ENCODE data around the gene TENM4.
"Not testable (repeated sequence)": the region's sequence is repeated elsewhere in the genome, so short reads cannot be mapped to it uniquely, and the experiment has no call there.

TENM4 gene

DNA sequence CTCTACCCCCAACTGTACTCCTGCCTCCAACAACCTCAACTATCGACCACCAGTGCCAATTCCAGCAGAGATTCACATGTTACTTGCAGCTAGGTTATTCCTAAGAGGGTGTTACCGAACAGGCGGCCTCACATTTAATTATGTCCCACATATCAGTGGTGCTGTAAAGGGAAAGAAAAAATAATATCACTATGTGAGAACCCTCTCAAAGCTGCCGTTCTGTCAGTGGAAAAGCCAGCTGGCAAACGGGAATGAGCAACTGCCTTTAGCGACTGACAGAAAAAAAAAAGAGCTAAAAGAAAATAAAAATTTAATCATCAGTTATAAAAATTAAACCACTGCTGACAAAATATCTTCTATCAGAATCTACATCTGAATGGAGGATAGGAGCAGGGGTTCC, 595.3 kb downstream of the TENM4 start:
- DNase-seq (ENCODE audit: low read depth in 2 of 2), result no peak

DNA sequence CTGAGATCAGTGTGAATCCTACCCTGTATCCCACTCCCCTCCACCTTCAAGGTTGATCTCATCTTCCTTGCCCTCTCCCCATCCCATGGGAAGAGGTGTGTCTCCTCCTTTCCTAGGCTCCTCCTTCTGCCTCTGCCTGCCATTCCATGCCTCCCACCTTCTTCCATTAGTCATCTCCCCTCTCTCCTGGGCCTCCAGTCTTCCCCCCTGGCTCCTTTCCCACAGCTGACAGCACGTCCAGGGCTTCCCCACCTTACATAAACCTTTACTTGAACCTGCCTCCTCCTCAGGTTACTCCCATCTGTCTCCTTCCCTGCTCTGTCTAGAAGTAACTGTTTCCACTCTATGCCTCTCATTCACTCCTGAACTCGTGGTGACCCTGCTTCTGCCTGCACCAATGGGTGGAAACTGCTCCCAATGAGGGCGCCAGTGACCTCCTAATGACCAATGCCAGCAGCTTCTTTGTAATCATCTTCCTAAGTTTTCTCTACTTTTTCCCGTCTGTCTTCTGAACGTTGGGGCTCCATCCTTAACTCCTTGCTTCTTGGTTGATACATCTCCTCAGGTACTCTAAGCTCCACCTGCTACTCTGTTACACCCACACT, 599.3 kb downstream of the TENM4 start:
- DNase-seq (ENCODE audit: low read depth in 2 of 2), result no peak

DNA sequence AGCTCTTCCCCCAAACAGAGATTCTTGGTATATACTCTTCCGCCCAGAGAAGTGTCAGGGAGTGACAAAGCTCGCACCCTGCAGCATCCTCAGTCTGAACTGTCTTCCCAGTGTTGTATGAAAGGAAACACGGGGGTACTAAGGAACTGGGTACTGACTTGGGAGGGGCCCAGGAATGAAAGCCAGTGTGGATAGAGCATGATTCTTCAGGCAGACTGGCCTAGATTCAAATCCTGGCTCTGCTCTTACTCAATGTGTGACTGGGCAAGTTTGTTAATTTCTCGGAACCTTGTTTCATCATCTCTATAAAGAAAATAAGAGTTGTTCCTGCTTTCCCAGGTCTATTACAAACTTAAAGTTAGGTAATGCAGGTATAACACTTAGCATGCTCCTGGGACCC, 600.2 kb downstream of the TENM4 start:
- DNase-seq (ENCODE audit: low read depth in 2 of 2), result no peak

DNA sequence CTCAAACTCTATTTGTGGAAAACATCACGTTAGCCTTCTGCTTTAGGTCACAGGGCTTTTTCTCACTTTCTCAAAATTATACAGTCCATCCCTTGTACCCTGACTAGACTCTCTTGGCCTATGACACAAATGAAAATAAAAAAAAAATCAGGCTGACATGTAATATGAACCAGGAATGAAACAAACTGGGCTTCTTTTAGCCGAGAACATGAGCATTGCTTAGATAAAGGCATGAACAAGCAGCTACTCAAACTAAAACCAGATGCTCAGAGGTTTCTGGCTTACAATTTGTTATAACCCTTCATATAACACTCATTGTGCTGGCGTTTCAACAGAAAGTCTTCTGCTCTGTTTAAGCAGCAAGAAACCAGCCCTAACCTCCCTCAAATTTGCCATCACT, 600.6 kb downstream of the TENM4 start:
- DNase-seq (ENCODE audit: low read depth in 2 of 2), result no peak

DNA sequence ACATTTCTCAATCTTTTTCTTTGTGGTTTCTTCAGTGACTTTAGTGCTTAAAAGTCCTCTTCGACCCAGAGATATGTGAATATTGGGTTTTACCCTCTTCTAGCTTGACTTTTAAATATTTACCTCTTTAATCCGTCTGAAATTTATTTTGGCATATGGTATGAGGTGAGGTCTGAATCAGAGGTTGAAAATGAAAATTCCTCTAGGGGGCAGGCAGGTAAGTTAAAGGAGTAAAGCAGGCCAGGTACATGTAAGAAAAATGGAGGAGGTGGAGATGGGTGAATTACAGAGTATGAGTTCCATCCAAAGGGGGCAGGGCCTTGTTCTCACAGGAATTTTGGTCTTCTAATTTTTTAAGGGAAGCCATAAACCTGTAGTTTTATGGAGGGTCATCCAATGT, 602.4 kb downstream of the TENM4 start:
- no peak for DNase-seq (ENCODE audit: low read depth in 2 of 2)

DNA sequence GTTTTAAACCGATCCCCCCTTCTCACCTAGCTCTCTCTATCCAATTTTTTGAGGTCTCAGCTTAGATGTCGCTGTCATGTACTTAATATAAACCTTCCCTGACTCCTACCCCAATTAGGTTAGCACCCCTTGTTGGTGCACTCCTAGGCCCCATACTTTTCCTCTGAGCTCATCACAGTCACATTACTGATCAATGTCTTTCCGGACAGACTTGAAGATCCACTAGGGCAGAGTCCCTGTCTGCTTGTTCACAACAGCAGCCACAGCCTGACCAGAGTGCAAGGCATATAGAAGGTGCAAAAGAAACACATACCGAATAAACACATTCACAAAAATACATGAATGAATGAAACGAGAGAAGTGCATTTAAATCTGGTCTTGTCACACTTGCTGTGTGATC, 605.2 kb downstream of the TENM4 start:
- no peak for DNase-seq (ENCODE audit: low read depth in 2 of 2)

DNA sequence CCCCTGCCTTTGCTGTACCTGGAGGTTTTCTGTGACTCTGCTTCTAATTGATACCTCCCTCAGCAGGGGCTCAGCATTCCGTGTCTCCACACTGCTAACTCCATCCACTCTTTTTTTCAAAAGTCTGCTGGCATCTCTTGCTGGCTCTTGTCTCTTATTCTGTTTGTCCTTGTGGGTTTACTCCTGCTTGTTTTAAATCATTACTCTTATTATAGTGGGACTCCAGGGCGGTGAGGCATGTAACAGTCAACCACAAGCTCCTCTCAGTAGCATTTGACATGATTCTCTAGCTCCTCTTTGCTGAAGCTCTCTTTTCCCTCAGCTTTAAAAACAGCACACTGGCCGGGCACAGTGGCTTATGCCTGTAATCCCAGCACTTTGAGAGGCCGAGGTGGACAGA, 605.9 kb downstream of the TENM4 start:
- no peak for DNase-seq (ENCODE audit: low read depth in 2 of 2)

DNA sequence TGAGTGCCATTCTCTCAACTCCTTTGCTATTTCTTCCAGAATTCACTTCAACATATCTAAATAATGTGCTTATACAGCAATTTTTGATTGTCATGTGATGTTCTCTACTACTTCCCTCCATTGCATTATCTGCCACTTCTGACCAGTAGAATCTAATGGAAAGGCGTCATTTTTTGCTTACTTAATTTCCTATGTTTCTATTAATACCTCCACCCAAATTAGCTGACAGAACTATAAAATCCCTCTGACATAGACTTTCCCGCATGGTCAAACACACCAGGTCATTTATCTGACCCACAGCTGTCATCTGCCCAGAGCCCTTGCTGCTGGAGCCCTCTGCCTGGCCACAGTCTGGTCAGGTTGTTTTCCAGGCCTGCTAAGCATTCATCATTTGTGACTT, 607.6 kb downstream of the TENM4 start:
- DNase-seq (ENCODE audit: low read depth in 2 of 2), result no peak

DNA sequence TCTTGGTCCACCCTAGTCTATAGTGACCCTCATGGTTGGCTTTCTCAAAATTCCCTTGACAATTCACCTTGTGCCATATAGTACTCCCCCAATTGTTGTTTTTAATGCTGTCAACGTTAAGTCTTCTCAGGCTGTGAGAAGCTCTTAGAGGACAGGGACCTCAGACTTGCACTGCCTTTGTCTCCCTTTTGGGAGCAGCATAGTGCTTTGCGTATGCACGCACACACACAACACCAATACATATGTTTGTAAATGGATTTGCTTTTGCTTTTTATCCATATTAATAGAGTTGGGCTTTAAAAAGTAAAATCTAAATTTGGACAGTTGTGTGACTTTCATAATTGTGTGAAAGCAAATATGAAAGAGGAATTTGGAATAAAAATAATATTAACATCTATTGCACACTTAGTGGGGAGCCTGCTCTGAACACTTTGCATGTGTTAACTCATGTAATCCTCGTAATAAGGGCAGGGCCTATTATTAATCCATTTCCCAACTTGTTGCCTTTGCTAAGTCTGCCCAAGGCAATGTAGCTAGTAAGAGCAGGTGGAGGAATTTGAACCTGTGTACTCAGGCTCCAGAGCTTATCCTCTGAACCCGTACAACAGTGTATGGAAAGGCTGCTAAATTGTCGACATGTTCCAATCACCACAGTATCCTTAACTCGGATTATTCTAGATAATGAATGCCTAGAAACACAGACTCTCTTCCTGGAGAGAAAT, 608.4 kb downstream of the TENM4 start:
- no peak for DNase-seq (ENCODE audit: low read depth in 2 of 2)

DNA sequence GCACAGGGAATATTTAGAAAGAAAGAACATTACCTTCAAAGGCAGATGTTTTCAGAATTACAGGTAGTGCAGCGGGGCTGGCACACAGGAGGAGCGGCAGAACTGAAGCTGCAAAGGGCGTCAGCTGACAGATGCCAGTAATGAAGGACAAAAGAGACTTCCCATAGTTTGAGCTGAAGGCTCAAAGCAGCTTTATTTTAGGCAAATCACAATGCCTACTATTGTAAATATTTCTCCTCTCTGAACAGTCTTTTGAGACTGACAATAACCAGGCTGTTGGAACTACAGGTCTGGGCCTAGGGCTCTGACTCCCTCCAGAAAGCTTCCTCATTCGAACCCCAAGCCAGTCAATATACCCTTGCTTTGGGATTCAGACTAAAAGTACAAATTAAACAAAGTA, 609.3 kb downstream of the TENM4 start:
- DNase-seq (ENCODE audit: low read depth in 2 of 2), result no peak

DNA sequence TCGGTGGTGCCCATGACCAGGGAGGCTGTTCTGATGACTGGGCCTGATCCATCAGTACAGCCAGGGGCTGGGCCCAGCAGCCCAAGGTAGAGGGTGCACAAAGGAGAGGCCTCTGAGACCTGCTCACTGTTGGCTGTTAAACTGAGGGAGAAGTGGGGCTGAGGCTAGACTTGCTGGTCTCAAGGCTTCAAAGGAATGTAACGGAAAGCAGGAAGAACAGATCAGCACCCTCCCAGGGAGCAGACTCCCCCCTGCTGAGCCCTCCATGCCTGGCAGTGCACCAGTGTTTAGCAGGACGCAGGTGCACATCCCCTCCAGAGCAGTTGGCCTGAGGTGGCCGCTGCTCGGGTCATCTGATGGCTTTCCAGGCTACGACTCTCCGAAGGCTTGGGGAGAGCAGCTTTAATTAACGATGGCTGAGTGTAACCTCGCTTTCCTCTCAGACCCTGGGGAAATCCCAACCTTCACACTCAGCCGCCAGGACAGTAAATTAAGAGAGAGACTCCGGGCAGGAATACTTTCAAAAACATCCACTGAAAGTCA, 610.5 kb downstream of the TENM4 start:
- DNase-seq (ENCODE audit: low read depth in 2 of 2), result no peak

DNA sequence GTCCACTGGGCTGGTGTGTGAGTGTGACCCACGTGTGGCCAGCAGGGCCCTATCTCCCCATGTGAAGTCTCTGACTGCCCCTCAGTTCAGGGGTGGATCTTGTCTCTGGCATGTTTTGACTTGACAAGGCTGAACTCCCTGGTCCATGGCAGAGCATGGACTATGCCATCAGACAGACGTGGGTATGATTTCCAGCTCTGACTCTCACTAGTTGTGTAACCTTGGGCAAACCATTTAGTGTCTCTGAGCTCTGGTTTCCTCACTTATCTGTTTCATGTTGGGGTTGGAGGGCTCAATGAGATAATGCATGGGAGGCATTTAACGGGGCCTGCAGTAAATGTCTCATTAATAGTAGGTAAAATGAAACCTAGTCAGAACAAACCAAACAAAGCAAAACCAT, 611.7 kb downstream of the TENM4 start:
- DNase-seq (ENCODE audit: low read depth in 2 of 2), result no peak

DNA sequence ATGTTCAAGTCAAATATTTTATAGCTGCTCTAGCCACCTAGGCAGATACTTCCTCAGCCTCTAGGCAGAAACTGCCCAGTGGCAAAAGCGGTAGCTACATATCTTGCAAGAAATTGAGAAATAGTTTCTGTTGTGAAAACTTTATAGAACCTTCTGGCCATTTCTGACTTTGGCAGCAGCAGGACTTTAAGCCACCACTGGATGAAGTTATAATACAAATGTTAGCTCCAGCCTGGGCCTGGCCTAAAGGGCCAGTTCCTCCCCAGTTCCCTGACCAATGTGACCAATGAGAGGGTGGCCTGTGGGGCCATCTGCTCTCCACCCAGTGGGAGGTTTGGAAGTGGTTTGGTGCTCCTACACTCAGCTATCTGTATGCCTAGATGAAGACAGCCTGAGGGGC, 612.2 kb downstream of the TENM4 start:
- no peak for DNase-seq (ENCODE audit: low read depth in 2 of 2)

DNA sequence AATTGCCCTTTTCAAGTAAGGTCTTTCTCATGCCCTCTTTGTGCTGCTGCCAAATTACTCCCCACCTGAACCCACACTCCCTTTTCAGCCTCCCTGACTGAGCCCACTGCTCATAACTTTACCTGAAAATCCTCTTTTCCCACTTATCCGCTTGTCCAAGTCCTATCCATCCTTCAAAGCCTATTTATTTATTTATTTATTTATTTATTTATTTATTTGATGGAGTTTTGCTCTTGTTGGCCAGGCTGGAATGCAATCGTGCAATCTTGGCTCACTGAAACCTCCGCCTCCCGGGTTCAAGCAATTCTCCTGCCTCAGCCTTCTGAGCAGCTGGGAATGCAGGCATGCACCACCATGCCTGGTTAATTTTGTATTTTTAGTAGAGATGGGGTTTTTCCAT, 613.5 kb downstream of the TENM4 start:
- not testable (repeated sequence) for DNase-seq (ENCODE audit: low read depth in 2 of 2)

DNA sequence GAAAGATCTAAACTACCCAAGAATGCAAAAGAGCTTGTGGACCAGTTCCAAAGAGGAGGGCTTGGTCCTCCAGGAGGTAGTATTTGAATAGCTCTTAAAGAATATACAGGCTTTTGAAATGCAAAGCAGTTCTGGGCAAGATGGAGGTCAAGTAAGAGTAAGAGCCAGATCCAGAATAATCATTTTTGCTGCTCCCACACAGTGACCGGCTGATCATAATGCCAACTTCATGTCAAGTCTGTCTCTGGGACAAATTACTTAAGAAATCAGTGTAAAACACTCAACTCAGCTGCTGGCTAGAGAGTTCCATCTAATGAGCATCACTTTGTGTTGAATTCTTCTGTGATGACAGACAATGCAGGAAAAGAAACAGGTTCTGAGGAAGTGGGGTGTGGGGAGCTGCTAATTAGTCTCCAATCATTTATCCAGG, 615.2 kb downstream of the TENM4 start:
- DNase-seq (ENCODE audit: low read depth in 2 of 2), result no peak

DNA sequence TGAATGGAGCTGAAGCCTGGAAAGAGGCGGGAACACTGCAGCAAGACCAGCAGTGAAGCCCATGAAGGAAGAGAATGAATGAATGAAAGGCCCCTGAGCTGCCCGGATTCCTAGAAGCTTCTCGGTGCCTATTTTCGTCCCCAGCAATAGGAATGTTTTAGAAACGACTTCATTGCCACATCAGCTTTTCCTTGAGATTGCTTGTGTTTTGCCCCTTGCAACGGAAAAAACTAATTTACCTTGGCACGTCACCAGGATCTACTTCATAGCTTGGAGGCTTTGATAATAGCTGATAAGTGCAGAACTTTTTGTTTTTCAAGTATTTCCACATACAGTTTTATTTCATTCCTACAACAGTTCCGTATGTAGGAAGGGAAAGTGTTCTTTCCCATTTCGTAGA, 617.2 kb downstream of the TENM4 start:
- no peak for DNase-seq (ENCODE audit: low read depth in 2 of 2)

DNA sequence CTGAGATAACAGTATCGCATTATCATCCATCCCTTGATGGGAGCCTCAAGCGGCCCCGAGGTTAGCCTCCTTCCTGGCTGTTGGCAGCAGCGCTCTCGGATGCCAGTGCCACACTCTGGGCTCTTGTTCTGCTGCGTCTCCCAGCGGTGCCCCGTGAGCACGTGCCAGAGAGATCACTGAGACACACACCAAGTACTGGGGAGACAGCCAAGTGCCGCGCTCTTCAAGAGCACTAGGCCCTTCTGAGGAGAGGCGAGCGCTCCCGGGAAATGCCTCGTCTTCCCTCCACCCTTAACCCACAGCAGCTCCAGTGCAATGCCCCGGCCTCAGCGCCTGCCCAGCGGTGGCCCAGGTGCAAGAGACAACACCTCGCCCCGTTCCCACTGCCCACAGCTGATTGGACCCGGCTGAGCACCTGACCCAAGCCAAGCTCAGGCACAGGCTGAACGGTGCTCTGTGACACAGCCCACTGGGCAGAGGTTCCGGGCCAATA, 617.9 kb downstream of the TENM4 start:
- DNase-seq (ENCODE audit: low read depth in 2 of 2), result no peak

DNA sequence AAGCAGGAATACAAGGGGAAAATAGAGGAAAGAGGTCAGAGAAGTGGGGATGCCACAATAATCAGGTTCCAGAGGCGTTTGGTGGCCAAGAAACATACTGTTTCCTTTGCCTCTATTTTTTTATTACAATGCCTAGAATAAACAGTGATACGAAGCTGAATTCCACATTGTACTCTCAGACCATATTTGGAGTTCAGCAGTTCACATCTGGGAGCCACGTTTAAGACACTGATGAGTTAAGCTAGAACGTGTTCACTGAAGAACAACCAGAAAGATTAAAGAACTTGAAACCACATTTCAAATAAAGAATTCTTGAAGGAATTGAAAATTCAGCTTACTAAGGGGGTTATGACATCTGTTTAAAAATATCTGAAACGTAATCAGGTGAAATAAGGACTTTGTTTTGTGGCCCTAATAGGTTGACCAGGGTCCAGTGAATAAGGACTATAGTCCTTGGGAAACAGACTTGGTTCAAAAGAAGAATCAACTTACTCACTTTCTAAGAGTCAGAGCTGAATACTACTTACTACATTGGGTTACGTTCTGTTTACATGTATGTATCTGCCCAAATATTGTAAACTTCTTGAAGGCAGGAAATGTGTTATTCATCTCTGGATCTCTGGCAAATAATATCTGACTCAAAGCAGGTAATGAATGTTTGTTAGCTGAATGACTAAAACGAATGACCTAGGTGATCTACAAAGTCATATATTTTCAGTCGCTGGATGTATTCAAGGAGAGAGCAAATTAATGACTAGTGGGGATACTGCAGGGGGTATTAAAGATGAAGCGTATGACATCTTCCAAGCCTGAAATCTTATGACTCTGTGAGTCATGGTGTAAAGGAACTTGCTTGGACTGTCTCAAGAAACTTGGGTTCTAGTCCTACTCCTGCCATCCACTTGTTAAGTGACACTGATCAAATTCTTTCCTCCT, 619.2 kb downstream of the TENM4 start:
- DNase-seq (ENCODE audit: low read depth in 2 of 2), result no peak

DNA sequence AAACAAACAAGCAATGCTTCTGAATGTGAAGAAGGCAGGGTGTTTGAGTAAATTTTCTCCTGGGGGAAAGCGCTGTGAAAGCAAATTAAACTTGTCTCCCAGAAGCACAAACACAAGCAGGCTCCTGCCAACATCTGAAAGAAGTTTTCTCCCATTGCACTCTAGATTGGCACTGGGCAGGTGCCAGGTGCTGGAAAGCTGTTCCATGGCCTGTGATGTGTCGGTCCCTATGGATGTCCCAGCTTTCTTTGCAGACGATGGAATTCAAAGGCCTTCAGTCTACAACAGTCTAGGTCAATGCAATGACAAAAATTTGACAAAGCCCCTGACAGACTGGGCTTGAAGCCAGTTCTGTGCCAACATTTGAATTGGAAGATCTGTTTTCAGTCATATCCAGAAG, 620.1 kb downstream of the TENM4 start:
- DNase-seq (ENCODE audit: low read depth in 2 of 2), result no peak

DNA sequence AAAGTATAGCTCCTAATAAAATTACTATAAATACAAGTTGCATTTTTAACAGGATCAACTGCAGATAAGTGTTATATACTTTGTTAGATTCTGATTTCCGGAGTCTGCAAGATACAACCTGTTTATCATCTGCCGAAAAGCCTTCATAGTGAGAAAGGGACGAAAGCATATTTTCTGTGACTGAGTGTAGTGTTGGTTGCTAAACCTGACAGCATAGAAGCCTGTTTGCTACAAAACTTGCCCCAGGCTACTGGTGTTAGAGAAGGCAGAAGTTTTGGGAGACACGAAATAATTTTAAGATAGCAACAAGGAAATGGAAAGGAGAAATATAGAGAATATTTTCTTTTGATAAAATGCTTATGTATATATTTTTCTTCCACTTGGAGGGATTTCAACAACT, 622.6 kb downstream of the TENM4 start:
- no peak for DNase-seq (ENCODE audit: low read depth in 2 of 2)

DNA sequence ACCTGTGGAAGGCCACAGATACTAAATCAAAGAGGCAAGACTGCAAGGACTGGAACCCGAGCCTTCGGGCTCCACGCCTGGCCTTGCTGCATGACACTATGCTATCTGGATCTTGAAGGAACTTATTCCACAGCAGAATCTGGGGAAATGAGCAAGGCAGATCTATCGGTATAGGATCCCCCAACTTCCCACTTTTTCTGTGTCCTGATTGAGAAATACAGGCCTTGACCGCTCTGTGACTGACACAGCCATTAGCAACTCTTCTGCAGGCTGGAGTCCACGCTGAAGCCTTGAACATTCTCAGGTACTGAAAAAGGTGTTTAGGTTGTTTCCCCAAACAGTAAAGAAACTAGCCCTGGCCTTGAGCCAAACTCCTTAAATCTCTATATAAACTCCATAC, 625.0 kb downstream of the TENM4 start:
- DNase-seq (ENCODE audit: low read depth in 2 of 2), result no peak

Measured in stimulated activated CD8-positive, alpha-beta memory T cell treated with anti-CD3 and anti-CD28 coated beads, Interleukin-15, amount 100 ng/mL, for 48 hours (primary cell).